Measurements from ENCODE around the gene SOHLH1. TPM values are rescaled to one million over a fixed set of nuclear protein-coding genes. Genes with fewer than 3 reads are reported as not detected.

SOHLH1 gene
- total RNA-seq, 4 donors from 2014 or later, result not detected

DNA sequence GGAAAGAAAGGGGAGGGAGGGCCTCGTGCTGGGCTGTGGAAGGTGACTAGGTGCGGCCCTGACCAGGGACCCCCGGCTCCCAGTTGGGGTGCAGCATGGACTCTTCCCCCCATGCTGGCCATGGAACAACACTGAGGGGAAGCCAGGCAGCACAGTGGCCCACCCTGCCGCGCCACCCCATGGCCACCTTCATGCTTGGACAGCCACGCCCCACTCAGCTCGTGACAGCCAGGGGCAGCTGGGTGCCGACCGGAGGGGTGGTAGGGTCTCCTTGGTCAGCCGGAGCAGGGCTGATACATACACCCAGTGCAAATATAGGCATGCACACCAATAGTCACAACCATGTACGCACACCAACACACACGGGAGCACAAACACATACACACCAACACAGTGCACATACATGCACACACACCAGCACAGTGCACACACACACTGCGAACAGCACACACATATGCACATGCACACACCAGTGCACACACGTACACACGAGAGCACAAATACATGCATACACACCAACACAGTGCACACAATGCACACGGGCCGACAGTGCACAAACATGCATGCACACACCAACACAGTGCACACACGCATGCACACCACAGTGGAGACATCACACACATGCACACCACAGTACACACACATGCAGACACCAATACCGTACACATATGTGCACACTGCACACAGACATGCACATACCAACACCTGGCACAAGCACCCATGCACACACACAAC, 8.3 kb downstream of the SOHLH1 start:
- Histone ChIP-seq H3K27me3 (no peaks in the 10 kb centered on the region), H3K4me1 (no peaks in the 10 kb centered on the region), H3K36me3 (no peaks in the 10 kb centered on the region), H3K9me3 (no peaks in the 10 kb centered on the region), H3K27ac (no peak overlapping the region), H3K4me3 (no peak overlapping the region)
- no peak for DNase-seq (ENCODE audit: low spot score in 2 of 2)
- 88 to 93% methylated on average over 18 to 19 of the region's 19 CpGs for WGBS, 2 donors
- TF ChIP-seq POLR2A (IDR thresholded peaks at IDR 0.05) (no peak), EP300 (IDR thresholded peaks at IDR 0.05) (no peak)
- TF ChIP-seq, protein P1, sequence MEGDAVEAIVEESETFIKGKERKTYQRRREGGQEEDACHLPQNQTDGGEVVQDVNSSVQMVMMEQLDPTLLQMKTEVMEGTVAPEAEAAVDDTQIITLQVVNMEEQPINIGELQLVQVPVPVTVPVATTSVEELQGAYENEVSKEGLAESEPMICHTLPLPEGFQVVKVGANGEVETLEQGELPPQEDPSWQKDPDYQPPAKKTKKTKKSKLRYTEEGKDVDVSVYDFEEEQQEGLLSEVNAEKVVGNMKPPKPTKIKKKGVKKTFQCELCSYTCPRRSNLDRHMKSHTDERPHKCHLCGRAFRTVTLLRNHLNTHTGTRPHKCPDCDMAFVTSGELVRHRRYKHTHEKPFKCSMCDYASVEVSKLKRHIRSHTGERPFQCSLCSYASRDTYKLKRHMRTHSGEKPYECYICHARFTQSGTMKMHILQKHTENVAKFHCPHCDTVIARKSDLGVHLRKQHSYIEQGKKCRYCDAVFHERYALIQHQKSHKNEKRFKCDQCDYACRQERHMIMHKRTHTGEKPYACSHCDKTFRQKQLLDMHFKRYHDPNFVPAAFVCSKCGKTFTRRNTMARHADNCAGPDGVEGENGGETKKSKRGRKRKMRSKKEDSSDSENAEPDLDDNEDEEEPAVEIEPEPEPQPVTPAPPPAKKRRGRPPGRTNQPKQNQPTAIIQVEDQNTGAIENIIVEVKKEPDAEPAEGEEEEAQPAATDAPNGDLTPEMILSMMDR (IDR thresholded peaks at IDR 0.05), result no peak

DNA sequence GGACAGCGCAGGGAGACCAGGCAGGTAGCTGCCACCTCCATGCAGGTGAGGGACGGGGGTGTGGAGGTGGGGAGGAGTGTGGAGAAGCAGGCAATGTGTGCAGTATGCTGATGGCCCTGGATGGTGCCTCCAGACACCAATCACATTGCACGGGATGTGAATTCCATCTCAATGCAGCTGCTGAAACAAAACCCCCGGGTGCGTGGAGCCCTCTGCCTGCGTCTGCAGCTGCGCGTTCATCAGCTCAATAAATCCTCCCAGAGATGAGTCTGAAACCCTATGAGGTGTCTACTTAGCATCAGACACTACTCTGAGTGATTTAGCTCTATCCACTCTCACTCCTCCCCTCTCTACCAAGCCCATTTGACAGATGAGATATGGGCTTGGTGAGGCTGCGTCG, 10.3 kb downstream of the SOHLH1 start:
- 75 to 77% methylated on average over 10 of the region's 10 CpGs for WGBS, 2 donors
- TF ChIP-seq POLR2A (IDR thresholded peaks at IDR 0.05), result no peak
- TF ChIP-seq, protein P1 (IDR thresholded peaks at IDR 0.05), result no peak
- no peak for TF ChIP-seq EP300 (IDR thresholded peaks at IDR 0.05)
- no peak for DNase-seq (ENCODE audit: low spot score in 2 of 2)
- Histone ChIP-seq H3K9me3 (no peaks in the 10 kb centered on the region), H3K36me3 (no peaks in the 10 kb centered on the region), H3K27ac (no peak overlapping the region), H3K4me3 (no peak overlapping the region), H3K4me1 (no peaks in the 10 kb centered on the region), H3K27me3 (peaks cover 0 to 10% of the 10 kb centered on the region in 2 donors)

DNA sequence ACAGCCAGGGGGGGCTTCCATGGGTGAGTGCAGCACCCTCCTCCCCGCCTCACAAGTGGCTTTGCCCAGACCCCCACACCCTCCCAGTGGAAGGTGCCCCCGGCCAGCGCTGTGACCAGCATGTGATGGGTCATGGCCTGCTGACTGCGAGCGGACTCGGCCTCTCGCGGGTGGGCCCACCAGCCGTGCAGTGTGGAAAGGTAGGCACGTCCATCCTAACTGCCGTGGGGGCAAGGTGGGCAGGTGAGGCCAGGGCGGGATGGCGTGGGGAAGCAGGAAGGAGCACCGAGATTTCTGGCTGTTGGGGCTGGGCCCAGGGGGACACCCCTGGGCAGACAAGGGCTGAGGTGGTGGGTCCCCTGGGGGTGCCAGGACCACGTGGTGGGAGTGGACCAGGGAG, 12.1 kb downstream of the SOHLH1 start:
- TF ChIP-seq, protein P1 (IDR thresholded peaks at IDR 0.05), result no peak
- no peak for TF ChIP-seq POLR2A (IDR thresholded peaks at IDR 0.05)
- TF ChIP-seq EP300 (IDR thresholded peaks at IDR 0.05), result no peak
- WGBS, 2 donors, result 82 to 84% methylated on average over 13 to 14 of the region's 15 CpGs
- DNase-seq (ENCODE audit: low spot score in 2 of 2), result no peak
- H3K9me3 ChIP-seq, result no peaks in the 10 kb centered on the region
- no peaks in the 10 kb centered on the region for H3K4me1 ChIP-seq
- H3K36me3 ChIP-seq, result no peaks in the 10 kb centered on the region
- no peak overlapping the region for H3K27ac ChIP-seq
- H3K4me3 ChIP-seq, result no peak overlapping the region
- H3K27me3 ChIP-seq, result peaks cover 0 to 19% of the 10 kb centered on the region in 2 donors

GRCh38 chr9:135684691-135685090, 14.6 kb downstream of the SOHLH1 start:
- DNase-seq (ENCODE audit: low spot score in 2 of 2), result no peak
- Histone ChIP-seq H3K36me3 (no peaks in the 10 kb centered on the region), H3K27ac (no peak overlapping the region), H3K27me3 (peaks cover 0 to 23% of the 10 kb centered on the region in 2 donors), H3K4me3 (no peak overlapping the region), H3K4me1 (no peaks in the 10 kb centered on the region), H3K9me3 (peaks cover 0 to 6% (median 0%) of the 10 kb centered on the region in 4 donors)
- TF ChIP-seq POLR2A (IDR thresholded peaks at IDR 0.05), result no peak
- TF ChIP-seq, protein P1 (IDR thresholded peaks at IDR 0.05), result no peak
- no peak for TF ChIP-seq EP300 (IDR thresholded peaks at IDR 0.05)
- 70 to 77% methylated on average over 12 to 13 of the region's 17 CpGs for WGBS, 2 donors

DNA sequence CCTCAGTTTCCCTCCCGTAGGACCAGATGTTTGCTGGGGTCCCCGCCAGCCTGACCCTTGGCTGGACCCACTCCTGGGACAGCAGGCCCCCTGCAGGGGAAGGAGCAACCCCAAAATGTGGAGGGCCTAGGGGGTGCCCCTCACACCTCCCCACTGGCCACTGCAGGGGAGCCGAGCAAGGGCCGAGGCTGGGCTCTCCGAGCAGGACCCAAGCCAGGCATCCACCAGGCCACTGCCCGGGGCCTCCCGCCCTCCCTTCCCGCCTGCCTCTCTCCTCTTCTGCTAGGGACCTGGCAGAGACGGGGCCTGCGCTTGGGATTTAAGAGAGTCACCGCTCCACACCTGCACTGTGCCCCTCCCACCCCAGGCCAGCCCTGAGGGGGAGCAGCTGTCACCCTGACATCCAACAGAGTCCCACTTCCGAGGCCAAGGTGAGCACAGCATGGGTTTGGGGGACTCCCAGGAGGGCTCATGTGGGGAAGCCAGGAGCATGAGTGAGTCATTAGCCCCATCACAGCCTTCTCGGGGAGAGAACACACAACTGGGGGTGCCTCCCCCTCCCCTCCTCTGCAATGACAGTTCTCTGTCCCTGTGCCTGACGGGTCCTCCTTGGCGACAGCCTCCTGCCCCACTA, 15.8 kb downstream of the SOHLH1 start:
- peaks cover 0 to 23% of the 10 kb centered on the region in 2 donors for H3K27me3 ChIP-seq
- TF ChIP-seq POLR2A (IDR thresholded peaks at IDR 0.05) (no peak), EP300 (IDR thresholded peaks at IDR 0.05) (no peak)
- TF ChIP-seq, protein P1 (IDR thresholded peaks at IDR 0.05), result no peak
- 53 to 75% methylated on average over 8 to 11 of the region's 15 CpGs for WGBS, 2 donors
- no peak overlapping the region for H3K4me3 ChIP-seq
- no peaks in the 10 kb centered on the region for H3K4me1 ChIP-seq
- H3K36me3 ChIP-seq, result no peaks in the 10 kb centered on the region
- no peak for DNase-seq (ENCODE audit: low spot score in 2 of 2)
- H3K27ac ChIP-seq, result no peak overlapping the region
- H3K9me3 ChIP-seq, result peaks cover 0 to 6% (median 0%) of the 10 kb centered on the region in 4 donors

All from tibial nerve (tissue), 4 donors.